Measurements from ENCODE around the gene QKI. TPM values are rescaled to one million over a fixed set of nuclear protein-coding genes. Genes with fewer than 3 reads are reported as not detected.

Gene QKI
- total and polyA plus RNA-seq, 3 donors from 2014 or later = 148 to 366 (median 315) TPM

DNA sequence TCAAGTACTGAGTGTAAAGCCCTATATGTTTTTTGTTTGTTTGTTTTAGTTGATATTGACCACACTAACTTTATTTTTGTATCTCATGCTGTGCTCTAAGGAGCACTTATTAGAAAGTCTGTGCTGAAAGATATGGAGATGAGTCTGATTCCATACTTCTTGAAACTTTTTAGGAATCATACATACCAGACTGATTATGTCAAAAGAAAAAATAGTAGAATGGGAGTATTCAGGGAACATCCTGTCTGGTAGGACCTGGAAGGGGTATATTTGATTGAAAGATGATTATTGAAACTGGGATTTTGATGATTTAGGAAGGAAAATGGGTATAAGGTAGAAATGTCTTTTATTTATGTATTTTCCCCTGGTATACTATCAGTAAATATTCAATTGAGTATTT, 111.4 kb downstream of the QKI start:
- no peak for DNase-seq
- Histone ChIP-seq H3K4me3 (no peak overlapping the region), H3K36me3 (ENCODE audit: low read depth, missing control alignments) (no peaks in the 10 kb centered on the region), H3K4me1 (peaks cover 24% of the 10 kb centered on the region), H3K27me3 (no peaks in the 10 kb centered on the region), H3K27ac (no peak overlapping the region), H3K9me3 (no peaks in the 10 kb centered on the region)
- TF ChIP-seq POLR2A (IDR thresholded peaks at IDR 0.05) = no peak
- TF ChIP-seq, protein P1, sequence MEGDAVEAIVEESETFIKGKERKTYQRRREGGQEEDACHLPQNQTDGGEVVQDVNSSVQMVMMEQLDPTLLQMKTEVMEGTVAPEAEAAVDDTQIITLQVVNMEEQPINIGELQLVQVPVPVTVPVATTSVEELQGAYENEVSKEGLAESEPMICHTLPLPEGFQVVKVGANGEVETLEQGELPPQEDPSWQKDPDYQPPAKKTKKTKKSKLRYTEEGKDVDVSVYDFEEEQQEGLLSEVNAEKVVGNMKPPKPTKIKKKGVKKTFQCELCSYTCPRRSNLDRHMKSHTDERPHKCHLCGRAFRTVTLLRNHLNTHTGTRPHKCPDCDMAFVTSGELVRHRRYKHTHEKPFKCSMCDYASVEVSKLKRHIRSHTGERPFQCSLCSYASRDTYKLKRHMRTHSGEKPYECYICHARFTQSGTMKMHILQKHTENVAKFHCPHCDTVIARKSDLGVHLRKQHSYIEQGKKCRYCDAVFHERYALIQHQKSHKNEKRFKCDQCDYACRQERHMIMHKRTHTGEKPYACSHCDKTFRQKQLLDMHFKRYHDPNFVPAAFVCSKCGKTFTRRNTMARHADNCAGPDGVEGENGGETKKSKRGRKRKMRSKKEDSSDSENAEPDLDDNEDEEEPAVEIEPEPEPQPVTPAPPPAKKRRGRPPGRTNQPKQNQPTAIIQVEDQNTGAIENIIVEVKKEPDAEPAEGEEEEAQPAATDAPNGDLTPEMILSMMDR (IDR thresholded peaks at IDR 0.05) = no peak
- intact Hi-C loops (cut with DNase I; ENCODE audit: low total_unique reads) = no loop called here

GRCh38 chr6:163526346-163526745, 111.8 kb downstream of the QKI start:
- intact Hi-C loops (cut with DNase I; ENCODE audit: low total_unique reads) = no loop called here
- 50 to 56% methylated on average over 1 of the region's 1 CpG for WGBS, 2 donors
- H3K27ac ChIP-seq = no peak overlapping the region

GRCh38 chr6:163527291-163527690, 112.8 kb downstream of the QKI start:
- Histone ChIP-seq H3K9me3 (no peaks in the 10 kb centered on the region), H3K27me3 (no peaks in the 10 kb centered on the region), H3K27ac (no peak overlapping the region), H3K4me3 (no peak overlapping the region), H3K4me1 (peaks cover 31% of the 10 kb centered on the region), H3K36me3 (ENCODE audit: low read depth, missing control alignments) (no peaks in the 10 kb centered on the region)
- no peak for TF ChIP-seq POLR2A (IDR thresholded peaks at IDR 0.05)
- TF ChIP-seq, protein P1 (IDR thresholded peaks at IDR 0.05) = no peak
- intact Hi-C loops (cut with DNase I; ENCODE audit: low total_unique reads) = no loop called here
- no peak for DNase-seq
- 74 to 76% methylated on average over 3 of the region's 3 CpGs for WGBS, 2 donors

More at GRCh38 chr6:163526346-163526745, 111.8 kb downstream of the QKI start:
- Histone ChIP-seq H3K4me3 (no peak overlapping the region), H3K27me3 (no peaks in the 10 kb centered on the region), H3K9me3 (no peaks in the 10 kb centered on the region), H3K36me3 (ENCODE audit: low read depth, missing control alignments) (no peaks in the 10 kb centered on the region), H3K4me1 (peaks cover 28% of the 10 kb centered on the region)
- TF ChIP-seq, protein P1 (IDR thresholded peaks at IDR 0.05) = no peak
- TF ChIP-seq POLR2A (IDR thresholded peaks at IDR 0.05) = no peak
- no peak for DNase-seq

DNA sequence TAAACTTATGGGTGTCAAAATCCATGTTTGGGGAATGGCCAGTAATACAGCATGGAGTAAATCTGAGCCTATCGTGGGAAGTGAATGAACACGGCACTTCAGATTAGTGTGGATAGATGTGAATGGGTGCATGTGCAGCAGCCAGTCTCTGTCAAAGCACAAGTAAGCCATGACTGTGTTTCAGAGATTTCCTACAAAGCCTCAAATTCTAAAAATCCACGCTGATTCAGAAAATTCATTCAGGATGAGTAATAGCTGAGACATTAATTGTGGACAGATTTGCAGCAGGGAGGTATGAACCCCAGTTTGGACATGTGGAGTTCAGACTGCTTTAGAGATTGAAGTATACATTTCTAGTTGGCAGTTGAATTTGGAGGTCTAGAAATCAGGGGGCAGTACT, 115.1 kb downstream of the QKI start:
- TF ChIP-seq, protein P1 (IDR thresholded peaks at IDR 0.05) = no peak
- no peak for TF ChIP-seq POLR2A (IDR thresholded peaks at IDR 0.05)
- no peak for DNase-seq
- Histone ChIP-seq H3K4me1 (peaks cover 50% of the 10 kb centered on the region), H3K9me3 (no peaks in the 10 kb centered on the region), H3K27ac (no peak overlapping the region), H3K27me3 (no peaks in the 10 kb centered on the region), H3K36me3 (ENCODE audit: low read depth, missing control alignments) (no peaks in the 10 kb centered on the region), H3K4me3 (no peak overlapping the region)
- intact Hi-C loops (cut with DNase I; ENCODE audit: low total_unique reads) = no loop called here
- 53 to 69% methylated on average over 3 of the region's 3 CpGs for WGBS, 2 donors

GRCh38 chr6:163530406-163530805, 115.9 kb downstream of the QKI start:
- WGBS, 2 donors = 67 to 68% methylated on average over 3 of the region's 3 CpGs
- Histone ChIP-seq H3K36me3 (ENCODE audit: low read depth, missing control alignments) (no peaks in the 10 kb centered on the region), H3K27me3 (no peaks in the 10 kb centered on the region), H3K4me3 (no peak overlapping the region), H3K9me3 (no peaks in the 10 kb centered on the region), H3K4me1 (peaks cover 50% of the 10 kb centered on the region), H3K27ac (no peak overlapping the region)
- DNase-seq = no peak
- no peak for TF ChIP-seq POLR2A (IDR thresholded peaks at IDR 0.05)
- TF ChIP-seq, protein P1 (IDR thresholded peaks at IDR 0.05) = no peak
- intact Hi-C loops (cut with DNase I; ENCODE audit: low total_unique reads) = no loop called here
